NB4 (cell line): ENCODE measurements around the gene CD14.

Source experiments
- POLR2A ChIP-seq: IDR thresholded peaks from 2 replicates; pipeline ENCODE4 v1.6.1; 2011; ENCODE audit warnings: mild to moderate bottlenecking; ENCODE audit not compliant: insufficient read length; ENCODE audit errors: extremely low read depth
- TF ChIP-seq, protein P1 (sequence below): IDR thresholded peaks from one replicate; pipeline ENCODE4 v1.5.1; 2012; ENCODE audit warnings: low read depth, low read length
- TF ChIP-seq, protein P2 (sequence below): IDR thresholded peaks from 2 replicates; pipeline ENCODE4 v1.6.1; 2011; ENCODE audit warnings: low read depth, low read length

DNA sequence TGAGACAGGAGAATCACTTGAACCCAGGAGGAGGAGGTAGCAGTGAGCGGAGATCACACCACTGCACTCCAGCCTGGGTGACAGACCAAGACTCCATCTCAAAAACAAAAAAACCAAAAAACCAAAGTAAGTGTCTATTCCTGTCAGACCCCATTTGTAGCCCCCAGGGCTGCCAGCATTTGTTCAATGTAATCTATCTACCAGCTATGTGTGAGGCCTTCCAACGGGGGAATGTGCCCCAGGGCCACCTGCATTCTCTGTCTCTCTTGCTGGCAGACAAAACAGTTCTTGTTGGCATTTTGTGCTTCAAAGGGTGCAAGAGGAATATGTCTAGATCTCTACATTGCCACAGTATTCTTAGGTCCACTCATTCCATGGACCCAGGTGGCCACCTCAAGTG is 34.1 kb downstream of the CD14 start:
- TF ChIP-seq POLR2A = no peak
- TF ChIP-seq, protein P1, sequence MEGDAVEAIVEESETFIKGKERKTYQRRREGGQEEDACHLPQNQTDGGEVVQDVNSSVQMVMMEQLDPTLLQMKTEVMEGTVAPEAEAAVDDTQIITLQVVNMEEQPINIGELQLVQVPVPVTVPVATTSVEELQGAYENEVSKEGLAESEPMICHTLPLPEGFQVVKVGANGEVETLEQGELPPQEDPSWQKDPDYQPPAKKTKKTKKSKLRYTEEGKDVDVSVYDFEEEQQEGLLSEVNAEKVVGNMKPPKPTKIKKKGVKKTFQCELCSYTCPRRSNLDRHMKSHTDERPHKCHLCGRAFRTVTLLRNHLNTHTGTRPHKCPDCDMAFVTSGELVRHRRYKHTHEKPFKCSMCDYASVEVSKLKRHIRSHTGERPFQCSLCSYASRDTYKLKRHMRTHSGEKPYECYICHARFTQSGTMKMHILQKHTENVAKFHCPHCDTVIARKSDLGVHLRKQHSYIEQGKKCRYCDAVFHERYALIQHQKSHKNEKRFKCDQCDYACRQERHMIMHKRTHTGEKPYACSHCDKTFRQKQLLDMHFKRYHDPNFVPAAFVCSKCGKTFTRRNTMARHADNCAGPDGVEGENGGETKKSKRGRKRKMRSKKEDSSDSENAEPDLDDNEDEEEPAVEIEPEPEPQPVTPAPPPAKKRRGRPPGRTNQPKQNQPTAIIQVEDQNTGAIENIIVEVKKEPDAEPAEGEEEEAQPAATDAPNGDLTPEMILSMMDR = no peak
- TF ChIP-seq, protein P2, sequence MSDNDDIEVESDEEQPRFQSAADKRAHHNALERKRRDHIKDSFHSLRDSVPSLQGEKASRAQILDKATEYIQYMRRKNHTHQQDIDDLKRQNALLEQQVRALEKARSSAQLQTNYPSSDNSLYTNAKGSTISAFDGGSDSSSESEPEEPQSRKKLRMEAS = no peak
